Thoracic aorta (tissue), 2 donors: ENCODE measurements around the gene BRF1. TPM values are rescaled to one million over a fixed set of nuclear protein-coding genes. Genes with fewer than 3 reads are reported as not detected.

ENCODE experiments used
- ATAC-seq: fragments of 150-250 bp; one replicate; pipeline ENCODE4 v1.8.0; 2017; ENCODE audit warnings: low read depth; ENCODE audit not compliant: insufficient number of reproducible peaks, low FRiP score
- DNase-seq: peaks from one replicate; pipeline ENCODE4 v3.0.0-alpha.2; 2020; ENCODE audit warnings: low spot score
- H3K27ac ChIP-seq, 2 donors: fragments of 200-600 bp; sonication (generic); 1 replicate in 1 of 2; 2 replicates in 1 of 2; pipeline ENCODE4 v1.5.1; 2016; ENCODE audit warnings: mild to moderate bottlenecking in 2 of 2, moderate library complexity in 2 of 2
- H3K27me3 ChIP-seq: fragments of 200-600 bp; sonication (generic); replicated peaks from 2 replicates; pipeline ENCODE4 v1.6.0; 2016; ENCODE audit warnings: mild to moderate bottlenecking; ENCODE audit not compliant: insufficient read depth
- H3K36me3 ChIP-seq: fragments of 200-600 bp; sonication (generic); one replicate; pipeline ENCODE4 v1.5.1; 2016
- H3K4me1 ChIP-seq, 2 donors: fragments of 200-600 bp; sonication (generic); 1 replicate in 1 of 2; 2 replicates in 1 of 2; pipeline versions ENCODE4 v1.5.1 to v1.6.0; 2016; ENCODE audit warnings: low read depth in 2 of 2, mild to moderate bottlenecking in 1 of 2; ENCODE audit not compliant: control insufficient read depth in 1 of 2
- H3K4me3 ChIP-seq: fragments of 200-600 bp; sonication (generic); 2 replicates; pipeline ENCODE4 v1.5.1; 2016; ENCODE audit warnings: mild to moderate bottlenecking
- H3K9me3 ChIP-seq: fragments of 200-600 bp; sonication (generic); 2 replicates; pipeline ENCODE4 v1.5.1; 2016
- CTCF ChIP-seq: fragments of 200-600 bp; sonication (generic); IDR thresholded peaks from one replicate; pipeline ENCODE4 v1.5.1; 2019; ENCODE audit warnings: antibody characterized with exemption
- total RNA-seq, 2 donors: library from RNA; depleted of rRNA; stranded (reverse); fragments of >200 nt; gene quantifications; one replicate each; pipeline versions ENCODE4 v1.1.0 to v1.2.3, GENCODE V29; 2016

Gene BRF1
- total RNA-seq, 2 donors from 2014 or later: 49.4 to 80.5 TPM

- no peaks in the 10 kb centered on the region for H3K9me3 ChIP-seq
- no peak for DNase-seq
- no peak overlapping the region for H3K27ac ChIP-seq
- no peak for ATAC-seq
- peaks cover 7 to 23% of the 10 kb centered on the region in 2 donors for H3K4me1 ChIP-seq
- H3K27me3 ChIP-seq: no peaks in the 10 kb centered on the region
- H3K36me3 ChIP-seq: no peaks in the 10 kb centered on the region
- no peak for TF ChIP-seq CTCF
- H3K4me3 ChIP-seq: no peak overlapping the region
These were observed 134.9 kb downstream of the BRF1 start for GRCh38 chr14:105165761-105166485.

GRCh38 chr14:105165134-105165704, 135.6 kb downstream of the BRF1 start:
- no peaks in the 10 kb centered on the region for H3K36me3 ChIP-seq
- TF ChIP-seq CTCF: no peak
- H3K4me1 ChIP-seq: peaks cover under 1 to 16% of the 10 kb centered on the region in 2 donors
- H3K4me3 ChIP-seq: no peak overlapping the region
- no peaks in the 10 kb centered on the region for H3K27me3 ChIP-seq
- H3K27ac ChIP-seq: no peak overlapping the region
- DNase-seq (no peak), ATAC-seq (no peak)
- H3K9me3 ChIP-seq: no peaks in the 10 kb centered on the region

GRCh38 chr14:105163040-105163742, 137.6 kb downstream of the BRF1 start:
- Histone ChIP-seq H3K4me3 (no peak overlapping the region), H3K36me3 (no peaks in the 10 kb centered on the region), H3K9me3 (no peaks in the 10 kb centered on the region), H3K27ac (no peak overlapping the region), H3K4me1 (peaks cover 0 to 10% of the 10 kb centered on the region in 2 donors), H3K27me3 (no peaks in the 10 kb centered on the region)
- ATAC-seq (no peak), DNase-seq (no peak)
- no peak for TF ChIP-seq CTCF

- Histone ChIP-seq H3K27ac (no peak overlapping the region), H3K27me3 (no peaks in the 10 kb centered on the region), H3K4me1 (peaks cover 0 to 7% of the 10 kb centered on the region in 2 donors), H3K9me3 (no peaks in the 10 kb centered on the region), H3K4me3 (no peak overlapping the region), H3K36me3 (no peaks in the 10 kb centered on the region)
- TF ChIP-seq CTCF: no peak
- DNase-seq: no peak
- no peak for ATAC-seq
These were observed 138.2 kb downstream of the BRF1 start for GRCh38 chr14:105162669-105162979.

- no peak overlapping the region for H3K4me3 ChIP-seq
- no peak overlapping the region for H3K27ac ChIP-seq
- no peaks in the 10 kb centered on the region for H3K27me3 ChIP-seq
- TF ChIP-seq CTCF: no peak
- H3K4me1 ChIP-seq: peaks cover 0 to 4% of the 10 kb centered on the region in 2 donors
- no peak for DNase-seq
- no peaks in the 10 kb centered on the region for H3K9me3 ChIP-seq
- no peaks in the 10 kb centered on the region for H3K36me3 ChIP-seq
- ATAC-seq: no peak
These were observed 138.7 kb downstream of the BRF1 start for GRCh38 chr14:105161964-105162668.
